HepG2 (cell line): Measurements from ENCODE around the gene SERPINA6. TPM values are rescaled to one million over a fixed set of nuclear protein-coding genes. Genes with fewer than 3 reads are reported as not detected.
A peak's percentile ranks its signal among the peaks of the same experiment; 100 is the strongest.

Experiments
- ARNT2 ChIP-seq: sonication (generic); formaldehyde crosslinking; IDR thresholded peaks from 2 replicates; pipeline ENCODE4 v1.8.0; 2022; ENCODE audit warnings: mild to moderate bottlenecking, low read depth, missing genetic modification reagents, moderate library complexity
- FOXJ3 ChIP-seq: sonication (generic); formaldehyde crosslinking; IDR thresholded peaks from 2 replicates; pipeline ENCODE4 v1.4.0; 2020; ENCODE audit warnings: missing genetic modification reagents, mild to moderate bottlenecking, borderline replicate concordance
- HNF4A ChIP-seq: sonication (generic); formaldehyde crosslinking; IDR thresholded peaks from 2 replicates; pipeline ENCODE4 v1.4.0; 2020; ENCODE audit warnings: missing genetic modification reagents
- MAZ ChIP-seq, 2 experiments: sonication (generic) in 1 of 2; formaldehyde crosslinking in 1 of 2; IDR thresholded peaks; 2 replicates each; pipeline versions ENCODE4 v1.5.0 to v1.6.1; 2012 to 2020; ENCODE audit warnings: low read depth in 2 of 2, mild to moderate bottlenecking in 2 of 2, borderline replicate concordance in 1 of 2, improper control_type of control experiment in 1 of 2, low read length in 1 of 2, missing genetic modification reagents in 1 of 2, moderate library complexity in 1 of 2
- MED8 ChIP-seq: sonication (generic); formaldehyde crosslinking; IDR thresholded peaks from 2 replicates; pipeline ENCODE4 v1.8.1; 2023; ENCODE audit warnings: mild to moderate bottlenecking, missing genetic modification reagents; ENCODE audit not compliant: insufficient replicate concordance
- MEIS1 ChIP-seq: sonication (generic); formaldehyde crosslinking; IDR thresholded peaks from 2 replicates; pipeline ENCODE4 v1.9.0; 2021; ENCODE audit warnings: mild to moderate bottlenecking, missing genetic modification reagents, moderate library complexity, borderline replicate concordance
- MTF2 ChIP-seq: sonication (generic); formaldehyde crosslinking; IDR thresholded peaks from 2 replicates; pipeline ENCODE4 v1.5.0; 2020; ENCODE audit warnings: missing genetic modification reagents, borderline replicate concordance
- RXRA ChIP-seq: sonication (generic); formaldehyde crosslinking; IDR thresholded peaks from 2 replicates; pipeline ENCODE4 v1.5.1; 2020; ENCODE audit warnings: missing genetic modification reagents
- TARDBP ChIP-seq: sonication (generic); formaldehyde crosslinking; IDR thresholded peaks from 2 replicates; pipeline ENCODE4 v1.8.0; 2022; ENCODE audit warnings: mild to moderate bottlenecking, missing genetic modification reagents
- THRA ChIP-seq: sonication (generic); formaldehyde crosslinking; IDR thresholded peaks from 2 replicates; pipeline ENCODE4 v1.4.0; 2020; ENCODE audit warnings: missing genetic modification reagents, borderline replicate concordance
- ZC3H13 ChIP-seq: sonication (generic); formaldehyde crosslinking; IDR thresholded peaks from 2 replicates; pipeline ENCODE4 v1.8.1; 2023; ENCODE audit warnings: mild to moderate bottlenecking, missing genetic modification reagents, moderate library complexity
- ZNF337 ChIP-seq: sonication (generic); formaldehyde crosslinking; IDR thresholded peaks from 2 replicates; pipeline ENCODE4 v1.5.1; 2020; ENCODE audit warnings: missing genetic modification reagents, low read depth, mild to moderate bottlenecking, borderline replicate concordance
- ZNF512B ChIP-seq: sonication (generic); formaldehyde crosslinking; IDR thresholded peaks from 2 replicates; pipeline ENCODE4 v1.5.1; 2020; ENCODE audit warnings: missing genetic modification reagents, mild to moderate bottlenecking, borderline replicate concordance
- ZNF629 ChIP-seq: sonication (generic); formaldehyde crosslinking; conservative IDR thresholded peaks from 2 replicates; pipeline ENCODE4 v1.5.0; 2020; ENCODE audit warnings: missing genetic modification reagents
- polyA plus RNA-seq, 8 experiments: library from polyadenylated mRNA; depleted of rRNA in 3 of 8; stranded (reverse) in 7 of 8; unstranded in 1 of 8; fragments of >200 nt; fragmentation: Illumina TruSeq in 4 of 8; extraction: Trizol in 4 of 8; gene quantifications; 2 replicates each; pipeline versions ENCODE4 v1.2.1 to v1.2.3, GENCODE V29; 2011 to 2016; ENCODE audit warnings: low read depth in 4 of 8, missing spikeins in 1 of 8, mixed read lengths in 1 of 8; ENCODE audit not compliant: insufficient read depth in 1 of 8
- total RNA-seq, 5 experiments: library from RNA; depleted of rRNA; stranded (reverse); fragments of >200 nt; fragmentation: Illumina TruSeq; extraction: Trizol; gene quantifications; 2 replicates each; pipeline ENCODE4 v1.2.3, GENCODE V29; 2016; ENCODE audit warnings: low read depth in 1 of 5
- TF ChIP-seq, protein P1 (sequence below): sonication (generic); formaldehyde crosslinking; IDR thresholded peaks from 2 replicates; pipeline ENCODE4 v1.5.0; 2020; ENCODE audit warnings: mild to moderate bottlenecking, missing genetic modification reagents
- TF ChIP-seq, protein P2 (sequence below): sonication (generic); formaldehyde crosslinking; IDR thresholded peaks from 2 replicates; pipeline ENCODE4 v1.4.0; 2020; ENCODE audit warnings: missing genetic modification reagents, borderline replicate concordance

SERPINA6 gene
- total and polyA plus RNA-seq, 2 of the 13 experiments (the other 11 are each of a cell fraction or from before 2014, with no cell fraction given) = 260 to 333 TPM

DNA sequence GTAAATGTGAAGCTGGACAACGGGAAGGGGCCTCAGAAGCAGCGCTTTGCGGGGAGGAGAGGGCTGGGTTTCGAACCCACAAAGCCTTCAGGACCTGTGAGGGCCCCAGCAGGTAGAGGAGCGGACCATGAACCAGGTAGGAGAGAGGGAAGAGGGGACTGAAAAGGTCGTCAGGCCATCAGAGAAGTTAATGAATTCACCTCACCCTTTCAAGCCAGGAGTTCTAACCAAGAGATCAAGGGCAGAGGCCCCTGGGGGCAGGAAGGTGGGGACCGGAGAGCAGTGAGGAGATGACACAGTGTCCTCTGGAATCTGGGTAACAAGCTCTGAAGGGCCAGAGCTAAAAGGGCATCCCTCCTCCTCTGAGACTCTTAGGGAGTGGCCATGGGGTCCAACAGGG, 45.8 kb upstream of the SERPINA6 start (continued):
- TF ChIP-seq ZC3H13 (no peak), ZNF337 (CRISPR knock-in tag) (no peak), ARNT2 (CRISPR knock-in tag) (no peak), MED8 (CRISPR knock-in tag) (no peak), MEIS1 (CRISPR knock-in tag) (0 out of 2 replicates have a peak, but pooled peaks have one; percentile 67), MTF2 (CRISPR knock-in tag) (no peak), FOXJ3 (CRISPR knock-in tag) (peak; percentile 57; the same call in 1 of the 2 replicates), HNF4A (CRISPR knock-in tag) (peak; percentile 94), ZNF629 (CRISPR knock-in tag) (peak; percentile 38; the same call in 1 of the 2 replicates), MAZ (IDR thresholded peaks at IDR 0.05; ENCODE audit: borderline replicate concordance, low read depth, low read length) (0 out of 2 replicates have a peak, but pooled peaks have one; percentile 16), MAZ (CRISPR knock-in tag; IDR thresholded peaks at IDR 0.05; ENCODE audit: low read depth) (no peak), RXRA (peak; percentile 75; the same call in 1 of the 2 replicates), TARDBP (CRISPR knock-in tag) (peak; percentile 38; the same call in 1 of the 2 replicates), ZNF512B (CRISPR knock-in tag) (no peak), THRA (CRISPR knock-in tag) (peak; percentile 63; the same call in 1 of the 2 replicates)
- TF ChIP-seq, protein P1, sequence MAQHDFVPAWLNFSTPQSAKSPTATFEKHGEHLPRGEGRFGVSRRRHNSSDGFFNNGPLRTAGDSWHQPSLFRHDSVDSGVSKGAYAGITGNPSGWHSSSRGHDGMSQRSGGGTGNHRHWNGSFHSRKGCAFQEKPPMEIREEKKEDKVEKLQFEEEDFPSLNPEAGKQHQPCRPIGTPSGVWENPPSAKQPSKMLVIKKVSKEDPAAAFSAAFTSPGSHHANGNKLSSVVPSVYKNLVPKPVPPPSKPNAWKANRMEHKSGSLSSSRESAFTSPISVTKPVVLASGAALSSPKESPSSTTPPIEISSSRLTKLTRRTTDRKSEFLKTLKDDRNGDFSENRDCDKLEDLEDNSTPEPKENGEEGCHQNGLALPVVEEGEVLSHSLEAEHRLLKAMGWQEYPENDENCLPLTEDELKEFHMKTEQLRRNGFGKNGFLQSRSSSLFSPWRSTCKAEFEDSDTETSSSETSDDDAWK (CRISPR knock-in tag) = no peak
- TF ChIP-seq, protein P2, sequence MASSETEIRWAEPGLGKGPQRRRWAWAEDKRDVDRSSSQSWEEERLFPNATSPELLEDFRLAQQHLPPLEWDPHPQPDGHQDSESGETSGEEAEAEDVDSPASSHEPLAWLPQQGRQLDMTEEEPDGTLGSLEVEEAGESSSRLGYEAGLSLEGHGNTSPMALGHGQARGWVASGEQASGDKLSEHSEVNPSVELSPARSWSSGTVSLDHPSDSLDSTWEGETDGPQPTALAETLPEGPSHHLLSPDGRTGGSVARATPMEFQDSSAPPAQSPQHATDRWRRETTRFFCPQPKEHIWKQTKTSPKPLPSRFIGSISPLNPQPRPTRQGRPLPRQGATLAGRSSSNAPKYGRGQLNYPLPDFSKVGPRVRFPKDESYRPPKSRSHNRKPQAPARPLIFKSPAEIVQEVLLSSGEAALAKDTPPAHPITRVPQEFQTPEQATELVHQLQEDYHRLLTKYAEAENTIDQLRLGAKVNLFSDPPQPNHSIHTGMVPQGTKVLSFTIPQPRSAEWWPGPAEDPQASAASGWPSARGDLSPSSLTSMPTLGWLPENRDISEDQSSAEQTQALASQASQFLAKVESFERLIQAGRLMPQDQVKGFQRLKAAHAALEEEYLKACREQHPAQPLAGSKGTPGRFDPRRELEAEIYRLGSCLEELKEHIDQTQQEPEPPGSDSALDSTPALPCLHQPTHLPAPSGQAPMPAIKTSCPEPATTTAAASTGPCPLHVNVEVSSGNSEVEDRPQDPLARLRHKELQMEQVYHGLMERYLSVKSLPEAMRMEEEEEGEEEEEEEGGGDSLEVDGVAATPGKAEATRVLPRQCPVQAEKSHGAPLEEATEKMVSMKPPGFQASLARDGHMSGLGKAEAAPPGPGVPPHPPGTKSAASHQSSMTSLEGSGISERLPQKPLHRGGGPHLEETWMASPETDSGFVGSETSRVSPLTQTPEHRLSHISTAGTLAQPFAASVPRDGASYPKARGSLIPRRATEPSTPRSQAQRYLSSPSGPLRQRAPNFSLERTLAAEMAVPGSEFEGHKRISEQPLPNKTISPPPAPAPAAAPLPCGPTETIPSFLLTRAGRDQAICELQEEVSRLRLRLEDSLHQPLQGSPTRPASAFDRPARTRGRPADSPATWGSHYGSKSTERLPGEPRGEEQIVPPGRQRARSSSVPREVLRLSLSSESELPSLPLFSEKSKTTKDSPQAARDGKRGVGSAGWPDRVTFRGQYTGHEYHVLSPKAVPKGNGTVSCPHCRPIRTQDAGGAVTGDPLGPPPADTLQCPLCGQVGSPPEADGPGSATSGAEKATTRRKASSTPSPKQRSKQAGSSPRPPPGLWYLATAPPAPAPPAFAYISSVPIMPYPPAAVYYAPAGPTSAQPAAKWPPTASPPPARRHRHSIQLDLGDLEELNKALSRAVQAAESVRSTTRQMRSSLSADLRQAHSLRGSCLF = no peak
